HG02678 (cell line): ENCODE results near the gene DGCR6L.
"Not testable (repeated sequence)": the region's sequence is repeated elsewhere in the genome, so short reads cannot be mapped to it uniquely, and the experiment has no call there.

Experiments used
- ATAC-seq: cut with Tn5 transposase; IDR thresholded peaks from one replicate; pipeline ENCODE4 v1.9.1; 2021; ENCODE audit warnings: mild to moderate bottlenecking, moderate library complexity; ENCODE audit not compliant: unreplicated experiment

DGCR6L gene

GRCh38 chr22:20319745-20320658 is at the start of gene DGCR6L:
Gene DGCR6L, minus strand, starts transcription at chr22:20320060. Its CDS starts 72 bp downstream, at chr22:20319988.
- peak; percentile 75 for ATAC-seq

GRCh38 chr22:20368875-20369274 is 49.0 kb upstream of the DGCR6L start:
- not testable (repeated sequence) for ATAC-seq

GRCh38 chr22:20366841-20367240 is 47.0 kb upstream of the DGCR6L start:
- not testable (repeated sequence) for ATAC-seq

GRCh38 chr22:20364335-20365260 is 44.7 kb upstream of the DGCR6L start:
- ATAC-seq: not testable (repeated sequence)

- ATAC-seq: not testable (repeated sequence)
Measured at GRCh38 chr22:20362403-20362802, 42.5 kb upstream of the DGCR6L start.

- ATAC-seq: not testable (repeated sequence)
Measured at GRCh38 chr22:20361752-20362229, 41.9 kb upstream of the DGCR6L start.

GRCh38 chr22:20360866-20361751 is 41.2 kb upstream of the DGCR6L start:
- ATAC-seq: not testable (repeated sequence)

- ATAC-seq: not testable (repeated sequence)
Measured at GRCh38 chr22:20360261-20360660, 40.4 kb upstream of the DGCR6L start.

GRCh38 chr22:20358503-20359239 is 38.8 kb upstream of the DGCR6L start:
- not testable (repeated sequence) for ATAC-seq

- ATAC-seq: not testable (repeated sequence)
Measured at GRCh38 chr22:20357967-20358366, 38.1 kb upstream of the DGCR6L start.

GRCh38 chr22:20356906-20357305 is 37.0 kb upstream of the DGCR6L start:
- ATAC-seq: not testable (repeated sequence)

- not testable (repeated sequence) for ATAC-seq
Measured at GRCh38 chr22:20355939-20356636, 36.2 kb upstream of the DGCR6L start.

- no peak for ATAC-seq
Measured at GRCh38 chr22:20354238-20354975, 34.5 kb upstream of the DGCR6L start.

GRCh38 chr22:20352536-20352935 is 32.7 kb upstream of the DGCR6L start:
- ATAC-seq: not testable (repeated sequence)

GRCh38 chr22:20346553-20346952 is 26.7 kb upstream of the DGCR6L start:
- not testable (repeated sequence) for ATAC-seq

GRCh38 chr22:20338291-20338690 is 18.4 kb upstream of the DGCR6L start:
- not testable (repeated sequence) for ATAC-seq

GRCh38 chr22:20337807-20338206 is 17.9 kb upstream of the DGCR6L start:
- ATAC-seq: not testable (repeated sequence)

GRCh38 chr22:20336561-20336960 is 16.7 kb upstream of the DGCR6L start:
- not testable (repeated sequence) for ATAC-seq
